K562 (cell line): Measurements from ENCODE around the gene DNAH17.

ENCODE experiments used
- ATF7 ChIP-seq: fragments of 450-650 bp; IDR thresholded peaks from 2 replicates; pipeline ENCODE4 v1.7.1; 2014; ENCODE audit warnings: mild to moderate bottlenecking, moderate library complexity
- ELF1 ChIP-seq: fragments of 200-800 bp; sonication (Bioruptor generic); IDR thresholded peaks from 2 replicates; pipeline ENCODE4 v1.6.1; 2016; ENCODE audit warnings: missing genetic modification characterization, missing compliant biosample characterization
- EP300 ChIP-seq: IDR thresholded peaks from 2 replicates; pipeline ENCODE4 v1.6.1; 2012; ENCODE audit warnings: low read length, improper control_type of control experiment
- MYNN ChIP-seq, 2 experiments: sonication (generic); formaldehyde crosslinking in 1 of 2; IDR thresholded peaks; 2 replicates each; pipeline versions ENCODE4 v1.5.0 to v1.6.1; 2016 to 2020; ENCODE audit warnings: antibody characterized with exemption in 1 of 2, missing genetic modification reagents in 1 of 2
- NFYB ChIP-seq: IDR thresholded peaks from 2 replicates; pipeline ENCODE4 v1.6.1; 2011; ENCODE audit warnings: mild to moderate bottlenecking, moderate library complexity; ENCODE audit not compliant: insufficient read length; ENCODE audit errors: extremely low read depth
- POLR2G ChIP-seq: fragments of 200-400 bp; formaldehyde crosslinking; IDR thresholded peaks from 2 replicates; pipeline ENCODE4 v1.6.1; 2017; ENCODE audit warnings: low read depth, mild to moderate bottlenecking, antibody characterized with exemption, low read length, moderate library complexity
- USF2 ChIP-seq: sonication (generic); formaldehyde crosslinking; IDR thresholded peaks from 2 replicates; pipeline ENCODE4 v1.5.0; 2020; ENCODE audit warnings: missing genetic modification reagents
- YY1 ChIP-seq, 3 experiments: IDR thresholded peaks; 2 replicates each; pipeline ENCODE4 v1.6.1; 2011; ENCODE audit warnings: low read length in 2 of 3, mild to moderate bottlenecking in 2 of 3, moderate library complexity in 2 of 3, borderline replicate concordance in 1 of 3, control low read depth in 1 of 3, low read depth in 1 of 3; ENCODE audit not compliant: insufficient read depth in 3 of 3, insufficient replicate concordance in 2 of 3, control insufficient read depth in 1 of 3, insufficient read length in 1 of 3; ENCODE audit errors: extremely low read depth in 1 of 3
- ZC3H11A ChIP-seq: IDR thresholded peaks from 2 replicates; pipeline ENCODE4 v1.6.1; 2012; ENCODE audit warnings: low read depth, low read length, improper control_type of control experiment
- TF ChIP-seq, protein P1 (sequence below), 3 experiments: IDR thresholded peaks in 2 of 3; conservative IDR thresholded peaks in 1 of 3; 2 replicates each; pipeline ENCODE4 v1.5.1; 2011 to 2012; ENCODE audit warnings: low read length in 3 of 3, mild to moderate bottlenecking in 3 of 3, control low read depth in 2 of 3, improper control_type of control experiment in 1 of 3, inconsistent platforms in 1 of 3, low read depth in 1 of 3, mixed read lengths in 1 of 3, moderate library complexity in 1 of 3; ENCODE audit not compliant: insufficient read depth in 2 of 3
- TF ChIP-seq, protein P2 (sequence below): fragments of 250-450 bp; sonication (Bioruptor Pico); IDR thresholded peaks from 2 replicates; pipeline ENCODE4 v1.4.0; 2020; ENCODE audit warnings: mild to moderate bottlenecking

GRCh38 chr17:78437508-78438169, 139.6 kb downstream of the DNAH17 start:
- no peak for TF ChIP-seq YY1 (IDR thresholded peaks at IDR 0.05; ENCODE audit: borderline replicate concordance in 1 of 3, control insufficient read depth in 1 of 3, extremely low read depth in 1 of 3, insufficient read depth in 3 of 3, insufficient read length in 1 of 3, insufficient replicate concordance in 2 of 3, low read depth in 1 of 3, low read length in 2 of 3)
- TF ChIP-seq POLR2G: no peak
- TF ChIP-seq USF2 (CRISPR knock-in tag): no peak
- TF ChIP-seq, protein P1, sequence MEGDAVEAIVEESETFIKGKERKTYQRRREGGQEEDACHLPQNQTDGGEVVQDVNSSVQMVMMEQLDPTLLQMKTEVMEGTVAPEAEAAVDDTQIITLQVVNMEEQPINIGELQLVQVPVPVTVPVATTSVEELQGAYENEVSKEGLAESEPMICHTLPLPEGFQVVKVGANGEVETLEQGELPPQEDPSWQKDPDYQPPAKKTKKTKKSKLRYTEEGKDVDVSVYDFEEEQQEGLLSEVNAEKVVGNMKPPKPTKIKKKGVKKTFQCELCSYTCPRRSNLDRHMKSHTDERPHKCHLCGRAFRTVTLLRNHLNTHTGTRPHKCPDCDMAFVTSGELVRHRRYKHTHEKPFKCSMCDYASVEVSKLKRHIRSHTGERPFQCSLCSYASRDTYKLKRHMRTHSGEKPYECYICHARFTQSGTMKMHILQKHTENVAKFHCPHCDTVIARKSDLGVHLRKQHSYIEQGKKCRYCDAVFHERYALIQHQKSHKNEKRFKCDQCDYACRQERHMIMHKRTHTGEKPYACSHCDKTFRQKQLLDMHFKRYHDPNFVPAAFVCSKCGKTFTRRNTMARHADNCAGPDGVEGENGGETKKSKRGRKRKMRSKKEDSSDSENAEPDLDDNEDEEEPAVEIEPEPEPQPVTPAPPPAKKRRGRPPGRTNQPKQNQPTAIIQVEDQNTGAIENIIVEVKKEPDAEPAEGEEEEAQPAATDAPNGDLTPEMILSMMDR (IDR thresholded peaks at IDR 0.05 in 2 of 3, conservative IDR thresholded peaks at IDR 0.05 in 1 of 3; ENCODE audit: insufficient read depth in 2 of 3, low read depth in 1 of 3, low read length in 3 of 3): no peak
- TF ChIP-seq, protein P2, sequence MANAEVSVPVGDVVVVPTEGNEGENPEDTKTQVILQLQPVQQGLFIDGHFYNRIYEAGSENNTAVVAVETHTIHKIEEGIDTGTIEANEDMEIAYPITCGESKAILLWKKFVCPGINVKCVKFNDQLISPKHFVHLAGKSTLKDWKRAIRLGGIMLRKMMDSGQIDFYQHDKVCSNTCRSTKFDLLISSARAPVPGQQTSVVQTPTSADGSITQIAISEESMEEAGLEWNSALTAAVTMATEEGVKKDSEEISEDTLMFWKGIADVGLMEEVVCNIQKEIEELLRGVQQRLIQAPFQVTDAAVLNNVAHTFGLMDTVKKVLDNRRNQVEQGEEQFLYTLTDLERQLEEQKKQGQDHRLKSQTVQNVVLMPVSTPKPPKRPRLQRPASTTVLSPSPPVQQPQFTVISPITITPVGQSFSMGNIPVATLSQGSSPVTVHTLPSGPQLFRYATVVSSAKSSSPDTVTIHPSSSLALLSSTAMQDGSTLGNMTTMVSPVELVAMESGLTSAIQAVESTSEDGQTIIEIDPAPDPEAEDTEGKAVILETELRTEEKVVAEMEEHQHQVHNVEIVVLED (CRISPR knock-in tag): no peak
- TF ChIP-seq ELF1 (tag): no peak
- TF ChIP-seq NFYB: no peak
- no peak for TF ChIP-seq ATF7
- TF ChIP-seq MYNN (IDR thresholded peaks at IDR 0.05): no peak
- no peak for TF ChIP-seq MYNN (CRISPR knock-in tag; IDR thresholded peaks at IDR 0.05)
- TF ChIP-seq ZC3H11A: no peak
- TF ChIP-seq EP300: no peak
